GM19328 (cell line): ENCODE data around the gene TAOK1.
"Not testable (repeated sequence)": the region's sequence is repeated elsewhere in the genome, so short reads cannot be mapped to it uniquely, and the experiment has no call there.

Source experiments
- ATAC-seq: cut with Tn5 transposase; IDR thresholded peaks from one replicate; pipeline ENCODE4 v1.9.1; 2021; ENCODE audit warnings: mild to moderate bottlenecking, moderate library complexity; ENCODE audit not compliant: unreplicated experiment

Gene TAOK1

GRCh38 chr17:29389982-29390850, at the start of gene TAOK1:
TSS of gene TAOK1 (plus strand) at chr17:29390363. CDS start at chr17:29451549, 61,186 bp downstream.
- peak; percentile 83 for ATAC-seq

GRCh38 chr17:29341726-29342125, 48.4 kb upstream of the TAOK1 start:
- no peak for ATAC-seq

GRCh38 chr17:29342158-29342765, 47.9 kb upstream of the TAOK1 start:
- no peak for ATAC-seq

- ATAC-seq = no peak
Observed at GRCh38 chr17:29344201-29344856, 45.8 kb upstream of the TAOK1 start.

DNA sequence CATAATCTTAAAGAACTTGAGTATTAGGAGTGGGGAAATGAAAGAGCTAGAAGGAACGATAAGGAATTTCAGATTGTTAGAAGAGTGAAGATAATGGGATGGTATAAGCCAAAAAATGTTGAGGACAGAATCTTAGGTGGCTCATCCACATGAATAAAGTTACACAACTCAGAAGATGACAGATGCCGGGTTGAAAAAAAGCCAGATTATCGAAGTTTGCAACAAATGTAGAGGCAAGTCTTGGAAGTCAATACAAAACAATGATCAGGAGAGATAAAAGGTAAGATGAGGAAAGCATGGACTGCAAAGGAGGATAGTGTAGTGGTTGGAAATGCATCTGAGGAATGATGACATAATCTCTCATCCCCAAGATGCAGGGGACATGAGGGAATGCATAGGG, 45.1 kb upstream of the TAOK1 start:
- no peak for ATAC-seq

DNA sequence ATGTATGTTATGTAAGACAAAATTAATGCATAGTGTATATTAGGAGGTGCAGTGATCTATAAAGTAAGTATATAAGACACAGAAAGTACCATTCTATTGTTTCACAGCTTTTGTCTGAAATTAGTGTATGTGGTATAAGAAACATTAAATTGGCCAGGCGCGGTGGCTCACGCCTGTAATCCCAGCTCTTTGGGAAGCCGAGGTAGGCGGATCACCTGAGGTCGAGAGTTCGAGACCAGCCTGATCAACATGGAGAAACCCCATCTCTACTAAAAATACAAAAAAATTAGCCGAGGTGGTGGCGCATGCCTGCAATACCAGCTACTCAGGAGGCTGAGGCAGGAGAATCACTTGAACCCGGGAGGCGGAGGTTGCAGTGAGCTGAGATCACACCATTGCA, 44.7 kb upstream of the TAOK1 start:
- not testable (repeated sequence) for ATAC-seq

GRCh38 chr17:29346462-29346861, 43.7 kb upstream of the TAOK1 start:
- ATAC-seq = no peak

DNA sequence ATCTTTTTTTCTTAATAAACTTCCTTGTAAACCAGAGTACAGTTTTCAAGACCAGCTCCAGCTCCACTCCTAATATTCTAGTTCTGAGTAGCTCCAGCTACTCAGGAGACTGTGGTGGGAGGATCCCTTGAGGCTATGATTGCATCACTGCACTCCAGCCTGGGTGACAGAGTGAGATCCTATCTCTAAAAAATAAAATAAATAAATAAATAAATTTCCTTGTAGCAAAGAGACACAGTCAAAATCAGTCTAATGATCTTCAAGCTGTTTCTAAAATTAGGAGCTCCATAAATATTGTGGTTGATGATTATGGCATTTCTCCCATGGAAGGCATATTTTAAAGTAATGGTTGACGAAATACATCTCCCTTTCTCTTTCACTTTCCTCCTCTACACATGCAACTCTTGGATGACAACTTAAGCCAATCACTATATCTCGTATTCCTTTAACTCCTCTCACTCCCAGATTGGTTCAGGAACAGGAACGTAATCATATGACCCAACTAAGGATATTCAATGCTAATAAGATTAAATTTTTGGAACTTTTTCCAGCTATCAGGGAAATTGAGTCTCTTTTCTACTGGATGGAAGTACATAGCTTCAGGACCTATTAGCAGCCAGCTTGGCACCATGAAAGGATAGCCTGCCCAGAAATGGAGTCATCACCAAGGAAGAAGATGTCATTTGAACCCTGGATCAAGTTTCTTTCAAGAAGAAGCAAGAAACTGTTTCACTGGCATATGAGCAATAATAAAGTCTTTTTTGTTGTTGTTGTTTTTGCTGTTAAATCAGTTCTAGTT, 42.1 kb upstream of the TAOK1 start:
- no peak for ATAC-seq

DNA sequence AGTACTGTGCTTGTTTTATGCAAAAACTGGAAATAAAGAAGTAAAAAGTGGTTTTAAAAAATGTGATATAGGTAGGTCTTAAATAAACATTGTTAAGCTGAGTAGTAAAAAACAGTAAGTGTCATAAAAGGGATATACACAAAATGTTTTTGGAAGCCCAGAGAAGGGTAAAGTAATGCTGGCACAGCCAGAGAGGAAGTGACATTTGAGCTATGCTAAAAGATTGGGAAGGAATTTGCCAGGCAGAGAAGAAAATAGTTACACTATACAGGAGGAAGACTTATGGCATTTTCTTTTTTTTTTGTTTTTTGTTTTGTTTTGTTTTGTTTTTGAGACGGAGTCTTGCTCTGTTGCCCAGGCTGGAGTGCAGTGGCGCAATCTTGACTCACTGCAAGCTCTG, 40.8 kb upstream of the TAOK1 start:
- ATAC-seq = no peak

- no peak for ATAC-seq
Observed at GRCh38 chr17:29352146-29352545, 38.0 kb upstream of the TAOK1 start.

DNA sequence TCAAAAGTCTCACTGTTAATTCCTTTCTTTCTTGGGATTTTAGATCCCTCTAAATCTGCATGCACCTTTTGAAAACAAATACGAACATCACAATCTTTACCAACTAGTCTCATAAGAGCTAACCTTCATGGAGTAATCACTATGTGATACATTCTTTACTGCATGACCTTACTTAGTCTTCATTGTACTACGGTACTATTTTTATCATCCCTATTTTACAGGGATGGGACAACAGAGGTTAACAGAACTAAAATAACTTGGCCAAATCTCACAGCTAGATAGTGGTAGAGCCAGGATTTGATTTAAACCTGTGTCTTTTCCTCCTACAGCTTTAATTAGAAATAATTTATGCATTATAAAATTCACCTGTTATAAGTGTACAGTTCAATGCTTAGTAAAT, 32.9 kb upstream of the TAOK1 start:
- no peak for ATAC-seq

- ATAC-seq = no peak
Observed at GRCh38 chr17:29357821-29358232, 32.3 kb upstream of the TAOK1 start.

DNA sequence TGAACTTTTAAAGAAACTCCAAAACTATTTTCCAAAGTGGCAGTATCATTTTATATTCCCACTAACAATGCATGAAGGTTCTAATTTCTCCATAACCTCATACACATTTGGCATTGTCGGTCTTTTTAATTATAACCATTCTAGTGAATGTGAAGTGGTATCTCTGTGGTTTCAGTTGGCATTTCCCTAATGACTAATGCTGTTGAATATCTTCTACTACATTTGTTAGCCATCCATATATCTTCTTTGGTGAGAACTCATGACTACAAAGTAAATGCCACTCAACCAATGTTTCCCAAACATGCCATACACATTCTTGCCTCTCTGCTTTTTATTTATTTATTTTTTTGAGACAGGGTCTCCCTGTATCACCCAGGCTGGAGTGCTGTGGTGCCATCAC, 31.7 kb upstream of the TAOK1 start:
- no peak for ATAC-seq

GRCh38 chr17:29359777-29360176, 30.4 kb upstream of the TAOK1 start:
- no peak for ATAC-seq

- ATAC-seq = no peak
Observed at GRCh38 chr17:29363716-29364115, 26.4 kb upstream of the TAOK1 start.

DNA sequence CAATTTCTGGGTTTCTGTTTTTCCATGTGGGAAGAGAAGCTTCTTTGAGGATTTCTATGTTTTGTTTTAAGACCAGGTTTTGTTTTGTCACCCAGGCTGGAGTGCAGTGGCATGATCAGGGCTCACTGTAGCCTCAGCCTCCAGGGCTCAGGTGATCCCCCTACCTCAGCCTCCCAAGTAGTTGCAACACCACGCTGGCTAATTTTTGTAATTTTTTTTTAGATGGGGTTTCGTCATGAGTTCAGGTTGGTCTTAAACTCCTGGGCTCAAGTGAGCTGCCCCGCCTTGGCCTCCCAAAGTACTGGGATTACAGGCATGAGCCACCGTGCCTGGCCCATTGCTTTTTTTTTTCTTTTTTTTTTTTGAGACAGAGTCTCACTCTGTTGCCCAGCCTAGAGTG, 25.5 kb upstream of the TAOK1 start:
- no peak for ATAC-seq

DNA sequence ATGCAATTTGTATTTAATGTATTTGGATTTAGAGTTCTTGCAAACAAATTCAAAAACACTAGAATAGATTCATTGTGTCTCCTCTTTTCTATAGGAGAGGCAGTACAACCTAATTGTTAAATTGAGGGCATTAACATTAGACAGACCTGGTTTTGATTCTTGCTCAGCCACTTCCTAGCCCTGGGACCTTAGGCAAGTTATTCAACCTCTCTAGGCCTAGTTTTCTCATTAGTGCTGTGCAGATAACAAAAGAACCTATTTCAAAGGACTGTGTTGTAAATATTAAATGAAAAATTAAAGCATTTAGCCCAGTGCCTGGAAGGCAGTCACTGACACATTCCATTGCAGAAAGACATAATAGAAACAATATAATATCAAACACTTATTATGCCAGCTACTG, 22.0 kb upstream of the TAOK1 start:
- ATAC-seq = no peak

- ATAC-seq = no peak
Observed at GRCh38 chr17:29368926-29369325, 21.2 kb upstream of the TAOK1 start.

DNA sequence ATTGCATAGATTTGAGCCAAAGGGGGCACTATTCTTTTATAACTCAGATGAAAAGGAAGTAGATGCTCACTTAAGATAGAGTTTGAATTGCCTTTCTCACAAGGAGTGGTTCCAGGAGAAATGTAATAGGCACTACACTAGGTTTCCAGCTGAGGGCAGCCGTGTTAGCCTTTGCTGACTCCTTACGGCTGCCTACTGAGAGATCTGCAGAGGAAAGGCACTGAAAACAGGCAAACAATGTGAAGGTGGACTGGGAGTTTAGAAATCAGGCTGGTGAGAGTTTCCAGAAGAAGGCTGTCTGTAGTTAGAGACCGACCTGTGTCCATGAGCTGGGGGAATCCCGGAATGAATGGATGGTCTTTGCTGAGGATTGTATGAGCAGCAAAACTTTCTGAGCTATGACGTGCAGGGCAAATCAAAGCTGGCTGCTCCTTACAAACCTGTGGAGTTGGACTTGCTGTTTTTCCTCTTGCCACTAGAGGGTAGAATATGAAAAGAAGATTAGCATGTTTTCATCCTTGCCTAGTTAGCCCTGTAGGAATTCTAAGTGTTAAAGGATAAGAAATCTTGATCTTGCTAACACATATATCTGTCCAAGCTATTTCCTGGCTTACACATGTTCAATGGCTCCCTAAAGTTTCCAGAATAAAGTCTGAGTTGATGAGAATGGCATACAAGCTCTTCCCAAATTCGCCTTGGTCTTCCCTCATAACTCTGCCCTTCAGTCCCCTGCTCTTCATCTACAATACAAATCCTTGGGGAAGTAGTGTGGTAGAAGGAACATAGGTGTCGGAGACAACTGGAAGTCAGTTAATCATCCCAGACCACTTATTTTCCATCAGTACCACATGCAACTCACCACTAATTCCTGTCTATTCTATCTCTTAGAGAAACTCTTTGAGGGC, 20.1 kb upstream of the TAOK1 start:
- ATAC-seq = no peak

DNA sequence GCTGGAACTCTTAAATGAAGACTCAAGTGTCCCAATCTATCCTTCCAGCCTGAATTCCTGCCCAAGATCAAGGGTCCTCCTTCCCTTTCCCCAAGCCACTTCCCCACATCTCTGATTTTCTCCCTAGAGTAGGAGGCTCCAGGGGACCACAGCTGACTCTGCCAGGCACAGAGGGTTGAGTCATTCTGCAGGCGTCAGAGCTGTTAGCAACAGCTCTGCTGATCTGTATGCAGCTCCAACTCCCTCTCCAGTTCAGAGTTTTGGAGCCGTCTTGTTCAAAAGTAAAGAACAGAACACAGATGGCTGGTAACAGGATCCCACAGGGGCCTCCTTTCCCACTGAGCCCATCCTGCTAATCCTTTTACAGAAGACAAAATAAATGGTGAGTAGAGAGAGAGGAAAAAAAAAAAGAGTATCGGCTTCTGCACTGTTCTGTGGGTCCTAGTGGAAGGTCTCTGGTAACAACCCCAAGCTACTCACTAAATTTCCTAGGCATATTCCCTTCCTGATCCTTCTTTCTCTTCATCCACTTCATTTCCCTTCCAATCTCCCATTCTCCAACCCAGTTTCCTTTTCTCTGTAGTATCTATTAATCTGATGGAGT, 13.4 kb upstream of the TAOK1 start:
- ATAC-seq = no peak
